ENCODE results near the gene SDHB.
A peak's percentile ranks its signal among the peaks of the same experiment; 100 is the strongest.
"Not testable (repeated sequence)": the region's sequence is repeated elsewhere in the genome, so short reads cannot be mapped to it uniquely, and the experiment has no call there.

Gene SDHB

DNA sequence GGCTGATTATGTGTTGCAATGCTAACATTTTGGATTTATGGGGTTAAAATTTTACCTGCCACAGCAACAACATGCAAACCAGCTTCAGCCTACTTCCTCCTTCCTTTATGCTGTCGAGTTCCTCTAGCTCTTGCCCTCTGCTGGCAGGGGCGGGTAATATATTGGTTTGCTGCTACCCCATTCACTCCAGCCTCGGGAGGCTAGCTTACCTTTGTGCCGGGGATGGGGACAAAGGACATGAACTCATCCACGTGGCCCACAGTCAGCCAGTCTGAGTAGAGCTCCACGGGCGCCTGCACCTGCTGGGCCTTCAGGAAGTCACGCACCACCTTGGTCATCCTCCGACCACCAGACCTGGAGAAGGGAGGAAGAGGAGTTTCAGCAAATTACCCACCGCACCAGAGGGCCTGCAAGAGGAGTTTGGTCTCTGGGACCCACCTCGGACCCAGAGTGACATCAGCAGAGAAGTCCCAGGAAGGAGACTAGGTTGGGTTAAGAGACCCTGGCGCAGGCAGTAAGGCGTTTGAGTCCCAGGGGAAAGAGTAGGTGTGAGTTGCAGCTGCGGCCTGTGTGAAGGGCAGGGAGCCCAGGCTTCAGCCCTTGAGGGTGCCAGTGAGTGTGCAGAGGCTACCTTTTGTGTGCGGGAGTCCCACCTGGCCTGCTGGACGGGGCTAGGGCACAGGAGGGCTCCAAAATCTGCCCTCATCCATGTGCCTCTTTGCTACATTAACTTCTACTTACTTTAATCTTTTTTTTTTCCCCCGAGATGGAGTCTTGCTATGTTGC, 21.8 kb upstream of the SDHB start:
- no peak for DNase-seq (ENCODE audit: low spot score)

DNA sequence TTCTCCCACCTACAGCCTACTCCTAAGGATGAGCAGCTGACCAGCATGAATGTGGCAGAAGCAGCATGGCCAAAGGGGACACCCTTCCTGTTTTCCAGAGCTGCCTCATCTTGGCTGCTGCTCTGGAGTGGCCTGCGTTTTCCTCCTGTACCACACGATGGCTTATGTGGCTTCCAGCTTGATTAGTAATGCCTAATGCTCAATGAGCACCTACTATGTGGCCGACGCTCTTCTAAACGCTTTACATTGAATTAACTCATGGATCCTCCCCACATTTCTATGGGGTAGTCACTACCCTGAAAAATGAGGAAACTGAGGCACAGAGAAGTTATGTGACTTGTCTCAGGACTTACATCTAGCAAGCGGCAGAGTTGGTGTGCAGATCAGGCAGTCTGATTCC, 18.0 kb upstream of the SDHB start:
- DNase-seq (ENCODE audit: low spot score) = no peak

GRCh38 chr1:17070163-17070525, 16.3 kb upstream of the SDHB start:
- no peak for DNase-seq (ENCODE audit: low spot score)

- DNase-seq (ENCODE audit: low spot score) = no peak
Observed at GRCh38 chr1:17069452-17070162, 15.8 kb upstream of the SDHB start.

GRCh38 chr1:17068789-17069188, 15.0 kb upstream of the SDHB start:
- no peak for DNase-seq (ENCODE audit: low spot score)

- DNase-seq (ENCODE audit: low spot score) = peak; percentile 49
Observed at GRCh38 chr1:17067465-17068240, 13.8 kb upstream of the SDHB start.

- DNase-seq (ENCODE audit: low spot score) = peak; percentile 41
Observed at GRCh38 chr1:17067069-17067426, 13.2 kb upstream of the SDHB start.

GRCh38 chr1:17066361-17067068, 12.7 kb upstream of the SDHB start:
- DNase-seq (ENCODE audit: low spot score) = peak; percentile 40

DNA sequence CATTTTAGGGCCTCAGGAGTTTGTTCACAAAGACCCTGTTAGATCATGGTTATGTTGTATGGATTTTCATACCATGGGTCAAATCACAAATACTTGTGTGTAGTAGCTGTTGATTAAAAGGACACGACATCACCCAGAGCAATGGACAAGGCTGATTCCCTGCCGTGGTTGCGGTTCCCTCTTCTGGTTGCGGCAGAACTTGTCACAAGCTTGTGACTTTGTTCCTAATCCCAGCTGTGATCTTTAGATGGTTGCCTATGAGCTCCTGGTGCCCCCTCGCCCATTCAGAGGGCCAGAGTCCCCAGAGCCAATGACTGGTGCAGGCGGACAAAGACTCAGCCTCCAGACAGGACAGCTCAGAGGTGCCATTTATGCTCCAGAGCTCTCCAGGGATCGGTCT, 11.8 kb upstream of the SDHB start:
- no peak for DNase-seq (ENCODE audit: low spot score)

DNA sequence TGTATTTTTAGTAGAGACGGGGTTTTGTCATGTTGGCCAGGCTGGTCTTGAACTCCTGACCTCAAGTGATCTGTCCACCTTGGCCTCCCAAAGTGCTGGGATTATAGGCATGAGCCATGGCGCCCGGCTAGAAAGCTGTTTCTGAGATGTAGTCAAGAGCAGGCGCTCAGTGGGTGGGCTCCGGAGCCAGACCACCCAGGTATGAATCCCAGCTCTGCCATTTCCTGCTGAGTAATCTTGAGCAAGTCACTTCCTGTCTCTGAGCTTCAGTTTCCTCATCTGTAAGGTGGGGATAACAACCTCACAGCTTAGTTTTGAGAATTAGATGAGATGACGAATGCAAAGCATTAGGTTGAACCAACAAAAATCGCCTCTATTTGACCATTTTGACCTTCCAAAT, 8.9 kb upstream of the SDHB start:
- DNase-seq (ENCODE audit: low spot score) = not testable (repeated sequence)

DNA sequence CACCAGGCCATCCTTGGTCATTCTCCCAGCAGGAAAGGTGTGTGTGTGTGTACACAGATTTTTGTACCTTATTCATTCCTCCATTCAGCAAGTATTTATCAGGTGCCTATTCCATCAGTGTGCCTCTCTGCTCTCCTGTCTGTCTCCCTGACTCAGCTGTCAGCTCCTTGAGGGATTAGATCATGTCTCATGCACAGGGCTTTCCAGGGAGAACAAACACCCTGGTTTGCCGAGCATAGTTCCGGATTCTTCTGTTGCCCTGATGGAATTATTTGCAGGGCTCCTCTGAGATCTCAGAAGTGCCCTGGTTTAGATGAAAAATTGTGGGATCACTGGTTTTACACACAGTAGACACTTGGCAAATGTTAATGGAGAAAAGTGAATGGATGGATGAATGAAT, 8.1 kb upstream of the SDHB start:
- DNase-seq (ENCODE audit: low spot score) = no peak

- DNase-seq (ENCODE audit: low spot score) = no peak
Observed at GRCh38 chr1:17061486-17061885, 7.7 kb upstream of the SDHB start.

DNA sequence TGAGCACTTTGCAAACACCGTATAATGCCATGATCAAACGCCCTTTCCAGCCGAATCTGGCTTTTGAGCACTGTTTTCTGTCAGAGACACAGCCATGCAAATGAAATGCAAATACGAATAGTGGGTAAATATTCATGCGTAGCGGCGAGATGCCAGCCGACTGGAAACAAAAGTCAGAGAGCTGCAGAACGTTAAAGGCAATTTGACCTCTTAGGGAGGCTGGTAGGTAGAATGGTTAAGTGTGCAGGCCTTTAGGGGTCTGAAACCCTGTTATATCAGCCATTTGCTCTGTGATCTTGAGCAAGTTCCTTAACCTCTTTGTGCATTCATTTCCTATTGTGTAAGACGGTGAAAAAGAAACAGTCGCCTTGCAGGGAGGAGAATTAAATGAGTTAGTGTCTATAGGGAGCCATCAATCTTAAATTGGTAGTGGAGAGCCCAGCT, 6.5 kb upstream of the SDHB start:
- DNase-seq (ENCODE audit: low spot score) = no peak

DNA sequence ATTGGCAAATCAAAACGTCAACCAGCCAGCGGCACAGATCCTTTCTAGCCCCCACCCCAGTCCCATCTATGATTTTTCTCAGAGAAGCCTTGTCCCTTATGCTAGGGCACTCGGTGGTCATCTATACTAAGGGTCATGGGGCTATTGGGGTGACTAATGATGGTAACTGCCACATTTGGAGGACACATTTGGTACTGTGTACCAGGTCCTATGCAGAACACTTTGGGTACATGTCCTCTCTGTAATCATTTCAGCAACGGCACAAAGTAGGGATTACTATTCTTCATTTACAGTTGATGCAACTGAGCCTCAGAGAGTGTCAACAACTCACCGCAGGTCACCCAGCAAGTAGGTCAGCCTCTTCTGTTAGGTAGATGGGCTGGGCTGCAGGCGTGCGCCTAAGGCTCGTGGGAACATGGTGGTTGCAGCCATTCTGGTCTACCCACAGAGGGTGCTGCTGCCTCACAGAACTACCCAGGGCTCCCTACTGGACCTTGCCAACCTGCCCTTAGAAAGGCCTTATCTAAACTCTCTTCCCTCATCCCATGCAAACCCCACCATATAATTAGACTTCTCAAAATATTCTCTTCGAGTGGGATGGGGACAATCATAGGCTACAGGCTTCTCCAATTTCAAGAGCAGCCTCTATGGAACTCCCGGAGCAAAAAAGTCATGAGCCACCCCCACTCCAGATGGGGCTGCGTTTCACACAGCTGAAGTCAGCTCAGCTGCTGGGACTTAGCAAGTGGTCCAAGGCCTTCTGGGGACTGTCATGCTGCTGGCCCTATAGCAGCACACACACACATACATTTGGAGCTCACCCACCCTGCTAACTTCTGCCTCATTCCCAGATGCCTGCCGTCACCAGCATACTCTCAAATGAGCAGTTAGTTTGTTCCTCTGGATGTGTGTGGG, 5.8 kb upstream of the SDHB start:
- DNase-seq (ENCODE audit: low spot score) = peak; percentile 86

DNA sequence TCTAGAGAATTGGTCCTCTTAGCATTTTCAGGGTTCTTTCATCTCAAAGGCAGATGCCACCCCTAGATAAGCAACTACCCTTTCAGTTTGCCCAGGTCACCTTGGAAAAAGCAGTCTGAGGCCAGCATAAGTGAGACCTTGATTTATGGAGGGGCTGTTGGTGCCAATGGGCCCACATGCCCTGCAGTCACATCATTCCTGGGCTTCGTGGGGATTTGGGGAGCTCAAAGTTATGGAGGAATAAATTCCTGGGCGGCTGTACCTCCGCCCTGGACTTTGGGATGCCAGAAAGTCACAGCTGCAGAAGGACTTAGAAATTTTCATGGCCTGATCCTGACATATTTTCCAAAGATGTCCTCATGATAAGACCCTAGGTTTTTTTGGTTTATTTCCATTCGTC, 2.7 kb upstream of the SDHB start:
- no peak for DNase-seq (ENCODE audit: low spot score)

DNA sequence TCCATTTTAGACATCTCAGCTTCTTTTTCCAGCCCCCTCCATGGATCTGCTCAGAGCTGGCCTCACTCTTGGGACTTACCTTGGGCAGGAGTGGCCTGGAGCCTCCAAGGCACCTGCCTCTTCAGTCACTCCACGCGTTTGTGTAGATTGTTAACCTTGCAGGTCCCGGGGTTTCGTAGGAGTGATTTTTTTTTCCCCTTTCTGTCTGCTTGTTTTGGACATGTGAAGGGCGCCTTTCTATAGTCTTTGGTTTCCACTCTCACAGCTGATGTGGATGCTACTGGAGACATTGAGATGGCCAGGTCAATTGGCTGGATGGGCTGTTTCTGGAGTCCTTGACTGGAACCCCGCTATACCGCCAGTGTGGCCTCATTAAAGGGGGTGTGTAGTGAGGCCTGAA, 2.0 kb upstream of the SDHB start:
- DNase-seq (ENCODE audit: low spot score) = no peak

DNA sequence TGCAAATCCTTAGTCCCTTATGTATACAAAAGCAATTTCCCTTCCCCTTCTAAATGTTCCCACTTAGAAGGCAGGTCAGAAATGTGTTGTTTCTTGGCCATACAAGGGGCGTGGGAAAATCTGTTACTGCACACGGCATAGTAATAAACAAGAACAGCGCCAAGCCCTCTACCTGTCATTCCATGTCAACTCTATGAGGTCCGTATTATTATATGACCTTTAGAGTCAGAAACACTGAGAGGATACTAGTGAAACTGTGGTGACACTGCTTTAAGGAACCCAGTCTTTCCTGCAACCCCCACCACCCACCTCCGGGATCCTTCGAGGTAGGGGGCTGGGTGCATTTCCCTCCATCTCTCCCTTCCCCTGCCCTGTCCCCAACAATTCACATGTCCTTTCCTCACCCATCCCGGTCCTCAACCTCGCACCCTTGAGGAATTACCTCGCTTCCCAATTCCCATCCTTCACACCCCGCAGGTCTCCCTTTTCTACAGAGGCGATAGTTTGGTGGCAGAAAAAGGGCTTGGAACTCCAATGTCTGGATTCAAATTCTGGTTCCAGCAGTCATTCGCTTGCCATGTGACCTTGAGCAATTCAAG, 647 bp downstream of the SDHB start:
- DNase-seq (ENCODE audit: low spot score) = no peak

DNA sequence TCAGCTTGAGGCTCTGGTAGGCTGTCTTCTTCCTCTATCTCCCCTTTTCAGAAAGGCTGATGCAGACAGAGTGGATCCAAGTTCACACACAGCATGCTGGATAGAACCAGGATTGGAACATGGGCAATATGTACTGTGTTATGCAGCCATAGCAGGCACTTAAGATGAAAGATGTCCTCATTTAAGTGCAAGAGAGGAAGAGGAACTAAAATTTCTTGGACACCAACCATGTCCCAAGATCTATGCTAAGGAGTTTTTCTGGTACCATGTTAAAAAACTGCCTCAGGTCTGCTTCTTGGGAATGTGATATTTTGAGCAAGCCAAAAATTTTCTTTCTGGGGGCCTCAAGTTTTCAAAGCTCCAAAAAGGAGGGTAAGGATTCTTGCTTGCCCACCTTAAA, 1.2 kb downstream of the SDHB start:
- no peak for DNase-seq (ENCODE audit: low spot score)

- DNase-seq (ENCODE audit: low spot score) = no peak
Observed at GRCh38 chr1:17052038-17052437, 1.8 kb downstream of the SDHB start.

DNA sequence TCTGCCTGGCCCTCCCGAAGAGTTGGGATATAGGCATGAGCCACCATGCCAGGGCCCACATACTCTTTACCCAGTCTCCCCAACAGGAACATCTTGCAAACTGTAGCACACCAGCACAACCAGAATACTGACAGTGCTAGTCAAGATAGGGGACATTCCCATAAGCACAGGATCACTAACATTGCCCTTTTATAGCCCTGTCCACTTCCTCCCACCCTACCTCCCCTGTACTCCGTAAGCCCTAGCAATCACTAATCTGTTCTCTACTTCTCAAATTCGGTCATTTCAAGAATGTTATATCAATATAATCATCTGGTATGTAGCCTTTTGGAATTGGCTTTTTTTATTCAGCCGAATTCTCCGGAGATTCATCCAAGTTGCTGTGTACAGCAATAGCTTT, 5.9 kb downstream of the SDHB start:
- no peak for DNase-seq (ENCODE audit: low spot score)

DNA sequence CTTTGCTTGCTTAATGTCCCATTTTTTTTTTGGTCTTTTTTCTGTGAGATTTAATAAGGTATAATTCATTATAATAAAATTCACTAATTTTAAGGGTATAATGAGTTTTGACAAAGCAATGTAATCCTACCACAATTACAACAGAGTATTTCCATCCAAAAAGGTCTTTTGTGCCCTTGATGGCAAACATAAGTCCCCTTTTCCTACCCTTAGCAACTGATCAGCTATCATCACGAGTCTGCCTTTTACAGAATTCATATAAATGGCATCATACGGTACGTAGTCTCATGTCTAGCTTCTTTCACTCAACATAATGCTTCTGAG, 7.5 kb downstream of the SDHB start:
- no peak for DNase-seq (ENCODE audit: low spot score)
